SK-N-MC (cell line): ENCODE measurements around the gene CD1D.

Experiments
- EZH2 ChIP-seq: fragments of 200-600 bp; sonication (generic); IDR thresholded peaks from one replicate; pipeline ENCODE4 v1.6.1; 2017; ENCODE audit warnings: antibody characterized with exemption
- POLR2AphosphoS5 ChIP-seq: IDR thresholded peaks from 2 replicates; pipeline ENCODE4 v1.6.1; 2012; ENCODE audit warnings: mild to moderate bottlenecking, low read depth, low read length, borderline replicate concordance

DNA sequence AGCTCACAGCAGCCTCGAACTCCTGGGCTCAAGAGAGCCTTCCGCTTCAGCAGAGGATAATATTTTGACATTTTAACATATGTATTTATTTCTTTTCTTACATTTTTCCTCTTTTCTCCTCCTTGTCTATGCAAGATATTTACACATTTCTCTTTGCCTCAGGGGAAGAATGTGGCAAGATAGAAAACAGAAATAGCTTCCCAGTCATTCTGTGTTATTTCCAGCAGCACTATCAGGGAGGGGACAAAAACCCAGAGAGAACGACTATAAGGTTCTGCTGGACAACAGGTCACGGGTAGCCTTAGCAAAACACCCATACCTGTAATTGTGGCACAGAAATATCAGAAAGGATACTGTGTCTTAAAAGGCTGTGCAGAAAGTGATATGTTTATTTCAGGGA, 7.9 kb downstream of the CD1D start:
- no peak for TF ChIP-seq POLR2AphosphoS5
- no peak for TF ChIP-seq EZH2
